GM13976 (cell line): ENCODE measurements around the gene SNCB.

ENCODE experiments used
- DNase-seq: peaks from one replicate; pipeline ENCODE4 v3.0.0; 2012; ENCODE audit warnings: low spot score
- CTCF ChIP-seq: IDR thresholded peaks from 2 replicates; pipeline ENCODE4 v1.5.1; 2012; ENCODE audit warnings: borderline replicate concordance, mild to moderate bottlenecking; ENCODE audit not compliant: insufficient read depth; ENCODE audit errors: extremely low read depth, missing control alignments, control extremely low read depth
- in situ Hi-C: fragments of 300-500 bp; cut with MboI; formaldehyde crosslinking; loops from one replicate; pipeline ENCODE4 v1.12.0; 2022; ENCODE audit warnings: low sequenced_read_pairs, mixed read lengths, inconsistent platforms; ENCODE audit not compliant: unreplicated experiment

Gene SNCB

GRCh38 chr5:176573564-176574296, 56.6 kb downstream of the SNCB start:
- TF ChIP-seq CTCF: peak; percentile 83
- DNase-seq: peak; percentile 92
- in situ Hi-C loops: no loop called here
